Skin epidermis (tissue), 12 donors: Measurements from ENCODE around the gene SETD1B.

ENCODE experiments used
- H3K27ac ChIP-seq, 21 experiments: fragments of 200-600 bp; sonication (generic) in 11 of 21; one replicate each; pipeline ENCODE4 v1.5.0; 2020; ENCODE audit warnings: mild to moderate bottlenecking in 3 of 21, inconsistent platforms in 2 of 21, moderate library complexity in 2 of 21
- H3K4me3 ChIP-seq, 7 experiments: fragments of 200-600 bp; sonication (generic) in 2 of 7; one replicate each; pipeline ENCODE4 v1.5.0; 2020; ENCODE audit warnings: inconsistent platforms in 2 of 7, mild to moderate bottlenecking in 2 of 7, moderate library complexity in 1 of 7

The SETD1B gene

GRCh38 chr12:121816925-121817647 lies 13.3 kb downstream of the SETD1B start:
- no peak overlapping the region for H3K27ac ChIP-seq
- H3K4me3 ChIP-seq: no peak overlapping the region

- H3K27ac ChIP-seq: no peak overlapping the region
- no peak overlapping the region for H3K4me3 ChIP-seq
These were observed 13.8 kb downstream of the SETD1B start for GRCh38 chr12:121817648-121818043.

GRCh38 chr12:121819212-121819949 lies 15.6 kb downstream of the SETD1B start:
- Histone ChIP-seq H3K4me3 (no peak overlapping the region), H3K27ac (no peak overlapping the region)

DNA sequence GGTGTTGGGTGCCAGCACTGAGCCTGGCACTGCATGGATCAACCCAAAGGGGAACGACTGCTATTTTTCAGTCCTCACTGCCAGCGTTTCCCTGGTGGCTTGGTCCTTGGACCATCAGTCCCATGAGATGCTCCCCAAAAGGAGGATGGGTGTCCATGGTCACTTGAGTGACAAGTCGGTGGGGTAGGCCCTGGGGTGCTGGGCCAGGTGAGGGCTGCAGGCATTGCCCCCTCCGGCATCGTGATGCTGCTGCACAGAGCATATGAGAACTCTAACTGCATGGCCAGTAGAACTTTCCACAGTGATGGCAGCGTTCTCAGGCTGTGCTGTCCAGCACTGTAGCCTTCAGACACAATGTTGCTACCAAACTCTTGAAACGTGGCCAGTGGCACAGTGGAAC lies 16.2 kb downstream of the SETD1B start:
- H3K27ac ChIP-seq: no peak overlapping the region
- no peak overlapping the region for H3K4me3 ChIP-seq

DNA sequence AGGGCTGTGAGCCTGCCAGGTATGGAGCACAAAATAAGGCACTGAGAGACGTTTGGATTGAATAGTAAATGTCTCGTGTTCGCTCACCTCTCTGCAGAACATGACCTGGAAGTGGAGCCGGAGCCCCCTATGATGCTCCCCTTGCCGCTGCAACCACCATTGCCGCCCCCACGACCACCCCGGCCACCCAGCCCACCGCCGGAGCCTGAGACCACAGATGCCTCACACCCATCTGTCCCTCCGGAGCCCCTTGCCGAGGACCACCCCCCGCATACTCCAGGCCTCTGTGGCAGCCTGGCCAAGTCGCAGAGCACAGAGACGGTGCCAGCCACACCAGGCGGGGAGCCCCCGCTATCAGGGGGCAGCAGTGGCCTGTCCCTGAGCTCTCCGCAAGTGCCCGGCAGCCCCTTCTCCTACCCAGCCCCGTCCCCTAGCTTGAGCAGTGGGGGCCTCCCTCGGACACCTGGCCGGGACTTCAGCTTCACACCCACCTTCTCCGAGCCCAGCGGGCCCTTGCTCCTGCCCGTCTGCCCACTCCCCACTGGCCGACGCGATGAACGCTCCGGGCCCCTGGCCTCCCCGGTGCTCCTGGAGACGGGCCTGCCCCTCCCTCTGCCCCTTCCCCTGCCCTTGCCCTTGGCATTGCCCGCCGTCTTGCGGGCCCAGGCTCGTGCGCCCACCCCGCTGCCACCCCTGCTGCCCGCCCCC lies 18.7 kb downstream of the SETD1B start:
- Histone ChIP-seq H3K27ac (no peak overlapping the region), H3K4me3 (no peak overlapping the region)

DNA sequence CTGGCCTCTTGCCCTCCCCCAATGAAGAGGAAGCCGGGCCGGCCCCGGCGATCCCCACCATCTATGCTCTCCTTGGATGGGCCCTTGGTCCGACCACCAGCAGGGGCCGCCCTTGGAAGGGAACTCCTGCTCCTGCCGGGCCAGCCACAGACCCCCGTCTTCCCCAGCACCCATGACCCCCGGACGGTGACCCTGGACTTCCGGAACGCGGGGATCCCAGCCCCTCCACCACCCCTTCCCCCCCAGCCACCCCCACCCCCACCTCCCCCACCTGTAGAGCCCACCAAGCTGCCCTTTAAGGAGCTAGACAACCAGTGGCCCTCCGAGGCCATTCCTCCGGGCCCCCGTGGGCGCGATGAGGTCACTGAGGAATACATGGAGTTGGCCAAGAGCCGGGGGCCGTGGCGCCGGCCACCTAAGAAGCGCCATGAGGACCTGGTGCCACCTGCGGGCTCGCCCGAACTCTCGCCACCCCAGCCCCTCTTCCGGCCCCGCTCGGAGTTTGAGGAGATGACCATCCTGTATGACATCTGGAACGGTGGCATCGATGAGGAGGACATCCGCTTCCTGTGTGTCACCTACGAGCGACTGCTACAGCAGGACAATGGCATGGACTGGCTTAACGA lies 19.4 kb downstream of the SETD1B start:
- H3K4me3 ChIP-seq: no peak overlapping the region
- H3K27ac ChIP-seq: no peak overlapping the region

DNA sequence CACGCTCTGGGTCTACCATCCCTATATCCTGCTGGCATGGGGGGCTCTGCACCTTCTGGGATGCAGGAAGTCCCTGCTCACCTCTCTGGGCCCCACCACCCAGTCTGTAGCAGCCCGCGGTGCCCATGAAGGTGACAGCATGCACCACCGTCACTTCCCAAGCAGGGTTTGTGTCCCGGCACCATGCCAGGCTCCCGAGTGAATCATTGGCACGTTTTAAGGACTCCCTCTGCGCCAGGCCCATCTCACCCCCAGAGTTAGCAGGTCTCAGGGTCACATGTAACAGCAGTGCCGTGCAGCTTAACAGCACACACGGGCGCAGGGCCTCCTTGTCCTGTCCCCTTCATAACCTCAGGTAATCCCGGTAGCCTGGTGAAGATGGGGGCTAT lies 19.9 kb downstream of the SETD1B start:
- no peak overlapping the region for H3K4me3 ChIP-seq
- H3K27ac ChIP-seq: no peak overlapping the region

GRCh38 chr12:121825041-121825523 lies 21.3 kb downstream of the SETD1B start:
- H3K4me3 ChIP-seq: no peak overlapping the region
- no peak overlapping the region for H3K27ac ChIP-seq

DNA sequence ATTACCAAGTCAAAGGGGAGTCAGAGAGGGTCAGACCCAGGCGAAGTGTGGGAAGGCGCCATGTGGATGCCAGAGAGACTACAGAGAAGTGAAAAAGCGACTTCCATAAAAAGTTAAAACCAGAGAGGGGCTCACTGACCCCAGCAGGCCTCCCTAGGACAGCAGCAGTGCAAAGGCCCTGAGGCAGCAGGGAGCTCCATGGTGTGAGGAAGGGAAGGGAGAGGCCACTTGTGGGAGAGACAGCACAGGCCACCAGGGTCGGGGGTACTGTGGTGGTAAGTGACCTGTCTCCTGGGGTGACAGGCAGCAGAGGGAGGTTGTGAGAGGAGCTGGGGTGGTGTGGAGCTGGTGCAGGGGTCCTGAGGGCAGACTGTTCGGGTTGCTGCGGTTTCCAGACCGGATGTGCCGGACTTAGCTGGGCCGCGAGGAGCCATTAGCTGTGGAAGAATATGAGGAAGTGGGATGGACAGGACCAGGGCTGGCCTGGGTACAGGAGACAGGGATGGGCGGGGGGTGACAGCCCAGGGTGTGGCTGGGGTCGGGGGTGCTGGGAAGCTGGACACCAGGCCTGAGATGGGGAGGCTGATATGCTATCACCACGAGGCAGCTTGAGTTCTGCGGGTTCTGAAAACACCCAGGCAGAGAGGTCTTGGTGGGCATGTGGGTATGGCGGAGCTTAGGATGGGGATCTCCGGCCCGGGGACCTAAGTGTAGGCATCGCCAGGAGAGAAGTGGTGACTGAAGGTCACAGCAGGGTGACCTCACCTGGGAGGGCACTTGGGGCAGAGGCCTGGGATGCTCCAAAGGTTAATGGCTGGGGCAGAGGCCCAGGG lies 22.7 kb downstream of the SETD1B start:
- Histone ChIP-seq H3K4me3 (no peak overlapping the region), H3K27ac (no peak overlapping the region)

DNA sequence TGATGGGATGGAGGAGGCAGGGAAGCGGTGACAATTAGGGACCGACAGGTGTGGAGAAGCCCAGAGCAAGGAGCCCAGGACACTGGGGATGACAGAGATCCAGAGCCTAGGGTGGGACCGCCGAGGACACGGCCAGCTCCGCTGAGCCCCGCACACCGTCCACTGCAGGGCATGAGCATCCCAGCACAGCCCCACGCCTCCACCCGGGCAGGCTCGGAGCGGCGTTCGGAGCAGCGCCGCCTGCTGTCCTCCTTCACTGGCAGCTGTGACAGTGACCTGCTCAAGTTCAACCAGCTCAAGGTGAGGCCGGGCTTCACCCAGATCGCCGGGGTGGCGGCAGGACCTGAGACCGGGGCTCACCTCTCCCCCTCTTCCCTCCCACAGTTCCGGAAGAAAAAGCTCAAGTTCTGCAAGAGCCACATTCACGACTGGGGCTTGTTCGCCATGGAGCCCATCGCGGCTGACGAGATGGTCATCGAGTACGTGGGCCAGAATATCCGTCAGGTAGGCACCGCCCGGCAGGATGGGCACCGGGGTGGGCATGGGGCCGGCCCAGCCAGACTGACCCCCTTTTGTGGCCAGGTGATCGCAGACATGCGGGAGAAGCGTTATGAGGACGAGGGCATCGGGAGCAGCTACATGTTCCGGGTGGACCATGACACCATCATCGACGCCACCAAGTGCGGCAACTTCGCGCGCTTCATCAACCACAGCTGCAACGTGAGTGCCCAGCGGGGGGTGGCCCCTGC lies 23.7 kb downstream of the SETD1B start:
- Histone ChIP-seq H3K27ac (no peak overlapping the region), H3K4me3 (no peak overlapping the region)

- no peak overlapping the region for H3K27ac ChIP-seq
- H3K4me3 ChIP-seq: no peak overlapping the region
These were observed 24.5 kb downstream of the SETD1B start for GRCh38 chr12:121828306-121828705.

GRCh38 chr12:121828826-121829225 lies 25.0 kb downstream of the SETD1B start:
- Histone ChIP-seq H3K4me3 (no peak overlapping the region), H3K27ac (no peak overlapping the region)

DNA sequence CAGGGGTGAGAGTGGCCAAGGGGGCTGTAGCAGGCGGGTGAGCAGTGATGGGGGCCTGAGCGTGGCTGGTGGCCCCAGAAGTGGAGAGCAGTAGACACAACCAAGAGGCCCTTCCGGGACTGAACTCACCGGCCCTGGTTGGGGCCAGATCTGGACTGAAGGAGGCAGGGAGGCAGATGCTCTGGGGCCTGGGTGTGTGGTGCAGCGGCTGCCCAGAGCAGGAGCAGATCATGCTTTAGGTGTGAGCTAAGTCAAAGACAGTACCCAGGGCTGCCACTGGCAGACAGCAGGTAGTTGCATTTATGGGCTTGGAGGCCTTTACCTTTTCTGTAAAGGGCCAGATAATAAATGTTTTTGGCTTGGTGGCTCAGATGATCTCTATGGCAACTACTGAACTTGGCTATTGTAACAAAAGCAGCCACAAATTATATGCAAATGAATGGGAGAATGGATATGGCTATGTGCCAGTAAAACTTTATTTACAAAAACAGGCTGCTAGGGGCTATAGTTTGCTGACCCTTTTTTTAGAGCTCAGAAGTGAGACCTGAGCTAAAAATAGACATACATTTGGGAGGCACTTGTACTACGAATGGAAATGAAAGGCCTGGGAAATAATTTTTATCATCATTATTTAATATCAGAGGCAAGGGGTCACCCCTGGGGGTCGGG lies 25.6 kb downstream of the SETD1B start:
- H3K27ac ChIP-seq: no peak overlapping the region
- H3K4me3 ChIP-seq: no peak overlapping the region

DNA sequence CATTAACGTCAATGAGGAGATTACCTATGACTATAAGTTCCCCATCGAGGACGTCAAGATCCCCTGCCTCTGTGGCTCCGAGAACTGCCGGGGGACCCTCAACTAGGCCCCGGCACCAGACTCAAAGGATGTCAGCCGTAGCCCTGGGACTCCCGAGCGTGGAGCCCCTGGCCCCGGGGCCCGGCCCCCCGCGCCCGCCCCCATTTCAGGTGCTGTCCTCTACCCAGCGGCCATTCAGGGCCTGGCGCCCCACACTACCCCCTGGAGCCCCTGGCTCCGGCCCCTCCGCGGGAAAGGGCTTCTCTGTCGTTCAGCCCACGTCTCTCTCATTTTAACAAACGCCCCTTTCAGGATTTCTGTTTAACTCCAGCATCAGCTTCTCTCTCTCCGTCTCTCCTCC lies 26.3 kb downstream of the SETD1B start:
- Histone ChIP-seq H3K27ac (no peak overlapping the region), H3K4me3 (no peak overlapping the region)

- H3K4me3 ChIP-seq: no peak overlapping the region
- no peak overlapping the region for H3K27ac ChIP-seq
These were observed 26.9 kb downstream of the SETD1B start for GRCh38 chr12:121830588-121831265.

DNA sequence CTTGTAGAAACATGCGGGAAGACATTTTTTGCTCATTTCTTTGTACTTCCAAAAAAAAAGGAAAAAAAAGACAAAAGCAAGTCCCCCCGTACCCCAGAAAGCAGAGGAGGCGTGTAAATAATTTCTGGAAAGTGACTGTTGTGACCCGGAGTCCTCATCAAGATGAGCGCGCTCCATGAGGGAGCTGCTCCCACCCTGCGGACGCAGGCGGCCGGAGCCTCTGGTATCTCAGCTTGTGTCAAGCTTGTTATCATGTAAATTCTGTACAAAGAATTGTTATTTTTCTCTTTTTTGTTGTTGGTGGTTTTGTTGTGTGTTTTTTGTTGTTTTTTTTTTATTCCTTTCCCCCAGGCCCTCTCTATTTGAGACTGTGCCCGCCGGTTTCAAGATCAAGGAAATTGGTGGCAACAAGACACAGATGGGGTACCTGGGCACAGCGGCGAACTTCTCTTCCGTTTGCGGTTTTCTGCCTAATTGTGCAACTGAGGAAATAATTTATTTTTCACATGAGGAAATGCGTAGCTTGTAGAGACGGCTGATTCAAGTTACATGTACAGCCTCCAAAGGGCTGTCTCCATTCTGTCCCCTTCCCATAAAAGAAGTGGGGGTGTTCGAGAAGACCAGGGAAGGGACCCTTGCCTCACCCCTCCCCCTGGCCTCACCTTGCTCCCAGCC lies 27.9 kb downstream of the SETD1B start:
- Histone ChIP-seq H3K27ac (no peak overlapping the region), H3K4me3 (no peak overlapping the region)

GRCh38 chr12:121837680-121838079 lies 33.9 kb downstream of the SETD1B start:
- Histone ChIP-seq H3K27ac (no peak overlapping the region), H3K4me3 (no peak overlapping the region)
